Measurements from ENCODE around the gene RABIF. TPM values are rescaled to one million over a fixed set of nuclear protein-coding genes. Genes with fewer than 3 reads are reported as not detected.

The RABIF gene
- total and polyA plus RNA-seq, 10 of the 15 experiments (the other 5 are each of a cell fraction or from before 2014, with no cell fraction given), result 4.7 to 18.2 (median 8.8) TPM

DNA sequence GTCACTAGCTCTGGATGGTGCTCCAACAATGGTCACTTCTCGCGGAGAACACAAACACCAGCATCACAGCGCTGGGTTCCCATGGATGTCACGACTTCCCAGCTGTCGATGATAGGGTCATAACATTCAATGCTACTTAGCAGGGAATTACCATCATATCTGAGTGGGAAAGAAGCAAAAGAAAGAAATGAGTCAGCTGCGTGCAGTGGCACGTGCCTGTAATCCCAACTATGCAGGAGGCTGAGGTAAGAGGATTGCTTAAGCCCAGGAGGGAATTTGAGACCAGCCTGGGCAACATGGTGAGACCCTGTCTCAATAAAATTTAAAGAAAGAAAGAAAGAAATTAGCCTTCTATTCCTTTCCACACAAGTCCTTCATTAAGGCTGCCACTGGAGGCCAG, 3.6 kb upstream of the RABIF start:
- RAD21 ChIA-PET (ENCODE audit: unreplicated experiment), result no interaction called here
- no peaks in the 10 kb centered on the region for H4K20me1 ChIP-seq (ENCODE audit: control insufficient read depth, insufficient read depth)
- no peak for ATAC-seq
- intact Hi-C loops (cut with micrococcal nuclease; ENCODE audit: unreplicated experiment), result no loop called here
- peaks cover 3% of the 10 kb centered on the region; the same call in 1 of the 2 replicates for H3K4me1 ChIP-seq (ENCODE audit: control insufficient read depth, insufficient read depth, low read length)
- SMC1A ChIA-PET (ENCODE audit: uncharacterized antibody, unreplicated experiment), result no interaction called here
- peaks cover 2% of the 10 kb centered on the region for H3K79me2 ChIP-seq (ENCODE audit: control insufficient read depth, insufficient read depth, low read length)
- in situ Hi-C loops (cut with MboI), result no loop called here
- 75% methylated on average over 7 of the region's 7 CpGs for WGBS (ENCODE audit: insufficient coverage, insufficient replicate concordance, low lambda C conversion rate, missing lambda C conversion rate)
- H3K4me3 ChIP-seq, result no peak overlapping the region
- no peak overlapping the region for H3K27ac ChIP-seq (ENCODE audit: control insufficient read depth, insufficient read depth)
- peaks cover 2 to 18% of the 10 kb centered on the region in 2 experiments; a peak in 2 of 4 replicates for H3K36me3 ChIP-seq (ENCODE audit: control insufficient read depth in 2 of 2, insufficient read depth in 2 of 2, low read length in 1 of 2)
- DNase-seq (ENCODE audit: low read depth, low spot score), result no peak
- no peaks in the 10 kb centered on the region for H3K27me3 ChIP-seq (replicated peaks in 1 of 2; ENCODE audit: control insufficient read depth in 2 of 2, insufficient read depth in 2 of 2, low read length in 1 of 2)
- POLR2A ChIA-PET, result no interaction called here
- CTCF ChIA-PET, result no interaction called here
- no TSS peak for BruUV-seq (replicated peaks)
- H3K9me3 ChIP-seq (replicated peaks; ENCODE audit: control insufficient read depth, insufficient read depth, low read length), result no peaks in the 10 kb centered on the region
- no peak overlapping the region for H3K9ac ChIP-seq (ENCODE audit: control insufficient read depth, insufficient read depth, low read length)
- H3K4me2 ChIP-seq (ENCODE audit: control insufficient read depth, insufficient read depth), result no peak overlapping the region
- FAIRE-seq, result no peak
- no peak overlapping the region for H2AFZ ChIP-seq (ENCODE audit: control insufficient read depth, low read depth, low read length)
- TF ChIP-seq SMAD1 (IDR thresholded peaks at IDR 0.05; ENCODE audit: low read depth, partially characterized antibody) (no peak), CREB1 (IDR thresholded peaks at IDR 0.05; ENCODE audit: low read depth) (no peak), NFIC (IDR thresholded peaks at IDR 0.05; ENCODE audit: low read depth, low read length) (no peak), POLR2A (IDR thresholded peaks at IDR 0.05; ENCODE audit: low read depth, low read length) (no peak), EP300 (IDR thresholded peaks at IDR 0.05; ENCODE audit: borderline replicate concordance in 1 of 2, control insufficient read depth in 1 of 2, low read depth in 2 of 2, low read length in 2 of 2) (no peak), ASH2L (IDR thresholded peaks at IDR 0.05; ENCODE audit: borderline replicate concordance, low read depth) (no peak), GATAD2B (conservative IDR thresholded peaks at IDR 0.05; ENCODE audit: low read depth) (no peak), SPI1 (IDR thresholded peaks at IDR 0.05; ENCODE audit: borderline replicate concordance, insufficient read depth, low read depth, low read length) (no peak), STAT3 (IDR thresholded peaks at IDR 0.05; ENCODE audit: low read depth, low read length) (no peak), NRF1 (conservative IDR thresholded peaks at IDR 0.05; ENCODE audit: low read depth, low read length) (no peak), SIN3A (IDR thresholded peaks at IDR 0.05; ENCODE audit: low read depth, low read length) (no peak), RCOR1 (conservative IDR thresholded peaks at IDR 0.05; ENCODE audit: low read depth, low read length) (no peak), KLF5 (IDR thresholded peaks at IDR 0.05; ENCODE audit: partially characterized antibody) (no peak), BACH1 (IDR thresholded peaks at IDR 0.05; ENCODE audit: borderline replicate concordance) (no peak)
- TF ChIP-seq, protein P1, sequence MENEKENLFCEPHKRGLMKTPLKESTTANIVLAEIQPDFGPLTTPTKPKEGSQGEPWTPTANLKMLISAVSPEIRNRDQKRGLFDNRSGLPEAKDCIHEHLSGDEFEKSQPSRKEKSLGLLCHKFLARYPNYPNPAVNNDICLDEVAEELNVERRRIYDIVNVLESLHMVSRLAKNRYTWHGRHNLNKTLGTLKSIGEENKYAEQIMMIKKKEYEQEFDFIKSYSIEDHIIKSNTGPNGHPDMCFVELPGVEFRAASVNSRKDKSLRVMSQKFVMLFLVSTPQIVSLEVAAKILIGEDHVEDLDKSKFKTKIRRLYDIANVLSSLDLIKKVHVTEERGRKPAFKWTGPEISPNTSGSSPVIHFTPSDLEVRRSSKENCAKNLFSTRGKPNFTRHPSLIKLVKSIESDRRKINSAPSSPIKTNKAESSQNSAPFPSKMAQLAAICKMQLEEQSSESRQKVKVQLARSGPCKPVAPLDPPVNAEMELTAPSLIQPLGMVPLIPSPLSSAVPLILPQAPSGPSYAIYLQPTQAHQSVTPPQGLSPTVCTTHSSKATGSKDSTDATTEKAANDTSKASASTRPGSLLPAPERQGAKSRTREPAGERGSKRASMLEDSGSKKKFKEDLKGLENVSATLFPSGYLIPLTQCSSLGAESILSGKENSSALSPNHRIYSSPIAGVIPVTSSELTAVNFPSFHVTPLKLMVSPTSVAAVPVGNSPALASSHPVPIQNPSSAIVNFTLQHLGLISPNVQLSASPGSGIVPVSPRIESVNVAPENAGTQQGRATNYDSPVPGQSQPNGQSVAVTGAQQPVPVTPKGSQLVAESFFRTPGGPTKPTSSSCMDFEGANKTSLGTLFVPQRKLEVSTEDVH (IDR thresholded peaks at IDR 0.05; ENCODE audit: low read depth, partially characterized antibody), result no peak
- TF ChIP-seq, protein P2, sequence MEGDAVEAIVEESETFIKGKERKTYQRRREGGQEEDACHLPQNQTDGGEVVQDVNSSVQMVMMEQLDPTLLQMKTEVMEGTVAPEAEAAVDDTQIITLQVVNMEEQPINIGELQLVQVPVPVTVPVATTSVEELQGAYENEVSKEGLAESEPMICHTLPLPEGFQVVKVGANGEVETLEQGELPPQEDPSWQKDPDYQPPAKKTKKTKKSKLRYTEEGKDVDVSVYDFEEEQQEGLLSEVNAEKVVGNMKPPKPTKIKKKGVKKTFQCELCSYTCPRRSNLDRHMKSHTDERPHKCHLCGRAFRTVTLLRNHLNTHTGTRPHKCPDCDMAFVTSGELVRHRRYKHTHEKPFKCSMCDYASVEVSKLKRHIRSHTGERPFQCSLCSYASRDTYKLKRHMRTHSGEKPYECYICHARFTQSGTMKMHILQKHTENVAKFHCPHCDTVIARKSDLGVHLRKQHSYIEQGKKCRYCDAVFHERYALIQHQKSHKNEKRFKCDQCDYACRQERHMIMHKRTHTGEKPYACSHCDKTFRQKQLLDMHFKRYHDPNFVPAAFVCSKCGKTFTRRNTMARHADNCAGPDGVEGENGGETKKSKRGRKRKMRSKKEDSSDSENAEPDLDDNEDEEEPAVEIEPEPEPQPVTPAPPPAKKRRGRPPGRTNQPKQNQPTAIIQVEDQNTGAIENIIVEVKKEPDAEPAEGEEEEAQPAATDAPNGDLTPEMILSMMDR (IDR thresholded peaks at IDR 0.05 in 2 of 3, conservative IDR thresholded peaks at IDR 0.05 in 1 of 3; ENCODE audit: control insufficient read depth in 2 of 3, extremely low read depth in 1 of 3, insufficient read depth in 1 of 3, low read depth in 3 of 3, low read length in 3 of 3), result no peak
- TF ChIP-seq, protein P3, sequence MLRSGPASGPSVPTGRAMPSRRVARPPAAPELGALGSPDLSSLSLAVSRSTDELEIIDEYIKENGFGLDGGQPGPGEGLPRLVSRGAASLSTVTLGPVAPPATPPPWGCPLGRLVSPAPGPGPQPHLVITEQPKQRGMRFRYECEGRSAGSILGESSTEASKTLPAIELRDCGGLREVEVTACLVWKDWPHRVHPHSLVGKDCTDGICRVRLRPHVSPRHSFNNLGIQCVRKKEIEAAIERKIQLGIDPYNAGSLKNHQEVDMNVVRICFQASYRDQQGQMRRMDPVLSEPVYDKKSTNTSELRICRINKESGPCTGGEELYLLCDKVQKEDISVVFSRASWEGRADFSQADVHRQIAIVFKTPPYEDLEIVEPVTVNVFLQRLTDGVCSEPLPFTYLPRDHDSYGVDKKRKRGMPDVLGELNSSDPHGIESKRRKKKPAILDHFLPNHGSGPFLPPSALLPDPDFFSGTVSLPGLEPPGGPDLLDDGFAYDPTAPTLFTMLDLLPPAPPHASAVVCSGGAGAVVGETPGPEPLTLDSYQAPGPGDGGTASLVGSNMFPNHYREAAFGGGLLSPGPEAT (IDR thresholded peaks at IDR 0.05; ENCODE audit: low read depth), result no peak

Measured in GM12878 (cell line).